ENCODE results near the gene NTSR1.

NTSR1 gene

DNA sequence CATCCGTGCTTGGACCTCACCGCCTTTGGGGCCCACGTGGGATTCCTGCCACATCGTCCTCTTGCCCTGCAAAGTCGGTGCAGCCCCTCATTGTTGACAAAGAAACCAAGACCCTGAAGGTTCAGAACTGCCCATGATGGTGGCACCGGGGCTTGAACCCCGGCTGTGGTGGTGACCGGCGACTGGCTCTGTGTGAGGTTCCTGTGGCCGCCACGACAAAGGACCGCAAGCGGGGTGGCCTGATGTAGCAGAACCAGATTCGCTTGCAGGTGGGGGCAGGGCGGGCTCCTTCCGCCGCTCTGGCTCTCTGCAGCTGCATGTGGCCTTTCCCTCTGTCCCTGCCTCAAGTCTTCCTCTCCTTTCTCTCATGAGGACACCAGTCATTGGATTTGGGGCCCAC lies 37.6 kb upstream of the NTSR1 start:
- Histone ChIP-seq H3K27ac (ENCODE audit: low read depth, low read length) (no peak overlapping the region), H3K79me2 (ENCODE audit: control insufficient read depth, low read length) (no peaks in the 10 kb centered on the region), H4K20me1 (ENCODE audit: control insufficient read depth, insufficient read depth, low read depth, low read length) (peaks cover 6% of the 10 kb centered on the region; the same call in 1 of the 2 replicates), H3K27me3 (ENCODE audit: control insufficient read depth, low read length) (no peaks in the 10 kb centered on the region), H3K36me3 (ENCODE audit: control insufficient read depth, low read length) (peaks cover 52% of the 10 kb centered on the region), H3K9me3 (ENCODE audit: control insufficient read depth, insufficient read depth, low read length) (no peaks in the 10 kb centered on the region), H3K9me2 (replicated peaks; ENCODE audit: control insufficient read depth, low read length) (no peaks in the 10 kb centered on the region), H3K4me2 (ENCODE audit: low read length) (no peak overlapping the region), H3K4me1 (ENCODE audit: control insufficient read depth, low read length) (no peaks in the 10 kb centered on the region), H3K4me3 (ENCODE audit: low read length) (no peak overlapping the region), H3F3A (ENCODE audit: control insufficient read depth, insufficient read depth) (no peaks in the 10 kb centered on the region)
- no peak for TF ChIP-seq EZH2phosphoT487 (IDR thresholded peaks at IDR 0.05; ENCODE audit: borderline replicate concordance, low read length)
- TF ChIP-seq, protein P1, sequence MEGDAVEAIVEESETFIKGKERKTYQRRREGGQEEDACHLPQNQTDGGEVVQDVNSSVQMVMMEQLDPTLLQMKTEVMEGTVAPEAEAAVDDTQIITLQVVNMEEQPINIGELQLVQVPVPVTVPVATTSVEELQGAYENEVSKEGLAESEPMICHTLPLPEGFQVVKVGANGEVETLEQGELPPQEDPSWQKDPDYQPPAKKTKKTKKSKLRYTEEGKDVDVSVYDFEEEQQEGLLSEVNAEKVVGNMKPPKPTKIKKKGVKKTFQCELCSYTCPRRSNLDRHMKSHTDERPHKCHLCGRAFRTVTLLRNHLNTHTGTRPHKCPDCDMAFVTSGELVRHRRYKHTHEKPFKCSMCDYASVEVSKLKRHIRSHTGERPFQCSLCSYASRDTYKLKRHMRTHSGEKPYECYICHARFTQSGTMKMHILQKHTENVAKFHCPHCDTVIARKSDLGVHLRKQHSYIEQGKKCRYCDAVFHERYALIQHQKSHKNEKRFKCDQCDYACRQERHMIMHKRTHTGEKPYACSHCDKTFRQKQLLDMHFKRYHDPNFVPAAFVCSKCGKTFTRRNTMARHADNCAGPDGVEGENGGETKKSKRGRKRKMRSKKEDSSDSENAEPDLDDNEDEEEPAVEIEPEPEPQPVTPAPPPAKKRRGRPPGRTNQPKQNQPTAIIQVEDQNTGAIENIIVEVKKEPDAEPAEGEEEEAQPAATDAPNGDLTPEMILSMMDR (IDR thresholded peaks at IDR 0.05; ENCODE audit: low read depth, low read length, poor library complexity, severe bottlenecking), result no peak

DNA sequence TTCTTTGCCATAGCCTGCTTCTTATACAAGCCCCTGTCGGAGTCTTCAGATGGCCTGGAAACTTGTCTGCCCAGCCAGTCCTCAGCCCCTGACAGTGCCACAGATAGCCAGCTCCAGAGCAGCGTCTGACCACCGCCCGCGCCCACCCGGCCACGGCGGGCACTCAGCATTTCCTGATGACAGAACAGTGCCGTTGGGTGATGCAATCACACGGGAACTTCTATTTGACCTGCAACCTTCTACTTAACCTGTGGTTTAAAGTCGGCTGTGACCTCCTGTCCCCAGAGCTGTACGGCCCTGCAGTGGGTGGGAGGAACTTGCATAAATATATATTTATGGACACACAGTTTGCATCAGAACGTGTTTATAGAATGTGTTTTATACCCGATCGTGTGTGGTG lies 36.9 kb upstream of the NTSR1 start:
- H3K27ac ChIP-seq (ENCODE audit: low read depth, low read length), result no peak overlapping the region
- no peaks in the 10 kb centered on the region for H3F3A ChIP-seq (ENCODE audit: control insufficient read depth, insufficient read depth)
- peaks cover 6% of the 10 kb centered on the region; the same call in 1 of the 2 replicates for H4K20me1 ChIP-seq (ENCODE audit: control insufficient read depth, insufficient read depth, low read depth, low read length)
- no peak overlapping the region for H3K4me2 ChIP-seq (ENCODE audit: low read length)
- no peaks in the 10 kb centered on the region for H3K27me3 ChIP-seq (ENCODE audit: control insufficient read depth, low read length)
- no peak for TF ChIP-seq EZH2phosphoT487 (IDR thresholded peaks at IDR 0.05; ENCODE audit: borderline replicate concordance, low read length)
- H3K36me3 ChIP-seq (ENCODE audit: control insufficient read depth, low read length), result peaks cover 45% of the 10 kb centered on the region
- no peaks in the 10 kb centered on the region for H3K9me3 ChIP-seq (ENCODE audit: control insufficient read depth, insufficient read depth, low read length)
- H3K79me2 ChIP-seq (ENCODE audit: control insufficient read depth, low read length), result no peaks in the 10 kb centered on the region
- H3K4me3 ChIP-seq (ENCODE audit: low read length), result no peak overlapping the region
- H3K9me2 ChIP-seq (replicated peaks; ENCODE audit: control insufficient read depth, low read length), result no peaks in the 10 kb centered on the region
- no peaks in the 10 kb centered on the region for H3K4me1 ChIP-seq (ENCODE audit: control insufficient read depth, low read length)

DNA sequence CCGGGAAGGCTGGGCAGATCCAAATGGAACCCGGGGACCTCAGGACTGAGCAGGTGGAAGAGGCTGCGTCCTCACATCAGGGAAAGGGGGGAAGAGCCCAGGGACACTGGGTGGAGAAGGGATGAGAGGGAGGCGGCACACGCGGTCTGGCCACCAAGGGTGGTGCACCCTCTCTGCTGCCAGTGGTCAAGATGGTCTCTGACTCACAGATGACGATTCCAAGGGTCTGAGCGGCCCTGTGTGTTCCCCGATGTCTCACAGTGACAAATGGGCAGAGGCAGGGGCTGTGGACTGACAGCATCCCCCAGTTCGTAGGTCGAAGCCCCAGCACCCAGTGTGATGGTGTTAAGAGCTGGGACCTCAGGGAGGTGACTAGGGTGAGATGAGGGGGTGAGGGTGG lies 34.3 kb upstream of the NTSR1 start:
- Histone ChIP-seq H3K4me2 (ENCODE audit: low read length) (no peak overlapping the region), H3K36me3 (ENCODE audit: control insufficient read depth, low read length) (peaks cover 19% of the 10 kb centered on the region), H3K9me2 (replicated peaks; ENCODE audit: control insufficient read depth, low read length) (no peaks in the 10 kb centered on the region), H3K79me2 (ENCODE audit: control insufficient read depth, low read length) (no peaks in the 10 kb centered on the region), H4K20me1 (ENCODE audit: control insufficient read depth, insufficient read depth, low read depth, low read length) (peaks cover 6% of the 10 kb centered on the region; the same call in 1 of the 2 replicates), H3K27me3 (ENCODE audit: control insufficient read depth, low read length) (no peaks in the 10 kb centered on the region), H3K4me3 (ENCODE audit: low read length) (no peak overlapping the region), H3K27ac (ENCODE audit: low read depth, low read length) (no peak overlapping the region), H3K9me3 (ENCODE audit: control insufficient read depth, insufficient read depth, low read length) (no peaks in the 10 kb centered on the region), H3K4me1 (ENCODE audit: control insufficient read depth, low read length) (no peaks in the 10 kb centered on the region), H3F3A (ENCODE audit: control insufficient read depth, insufficient read depth) (no peaks in the 10 kb centered on the region)
- no peak for TF ChIP-seq EZH2phosphoT487 (IDR thresholded peaks at IDR 0.05; ENCODE audit: borderline replicate concordance, low read length)
- TF ChIP-seq, protein P1 (IDR thresholded peaks at IDR 0.05; ENCODE audit: low read depth, low read length, poor library complexity, severe bottlenecking), result no peak

DNA sequence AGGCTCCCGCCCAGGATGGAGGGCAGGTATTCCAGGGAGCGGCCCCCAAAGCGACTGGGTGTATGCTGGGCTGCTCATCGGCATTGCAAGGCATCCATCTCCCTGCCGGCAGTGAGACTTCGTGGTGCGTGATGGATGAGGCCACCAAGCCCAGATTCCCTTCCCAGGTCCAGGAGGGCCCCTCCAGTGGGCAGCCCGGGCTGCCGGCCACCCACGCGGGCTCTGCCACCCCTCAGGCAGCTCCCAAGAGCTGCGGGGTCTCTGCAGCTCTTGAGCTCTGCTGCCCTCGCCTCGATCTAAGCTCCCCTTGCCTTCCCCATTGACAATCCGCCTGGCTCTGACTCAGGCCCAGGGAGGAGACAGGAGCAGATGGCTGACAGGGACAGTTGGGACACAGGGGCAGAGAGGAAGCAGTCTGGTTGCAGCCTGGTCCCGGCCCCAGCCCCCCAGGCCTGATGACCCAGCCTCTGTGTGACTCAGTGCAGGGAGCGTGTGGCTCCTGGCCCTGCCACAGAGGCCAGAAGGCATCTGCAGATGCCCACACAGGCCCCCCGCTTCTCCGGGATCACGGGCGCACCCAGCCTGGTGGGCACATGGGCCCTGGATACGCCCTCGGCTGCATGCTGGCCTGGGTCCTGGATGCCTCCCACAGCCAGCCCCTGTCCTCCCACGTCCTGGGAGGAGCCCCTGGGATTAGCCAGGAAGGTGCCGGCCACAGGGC lies 33.3 kb upstream of the NTSR1 start:
- no peak for TF ChIP-seq EZH2phosphoT487 (IDR thresholded peaks at IDR 0.05; ENCODE audit: borderline replicate concordance, low read length)
- TF ChIP-seq, protein P1 (IDR thresholded peaks at IDR 0.05; ENCODE audit: low read depth, low read length, poor library complexity, severe bottlenecking), result no peak
- H3K4me3 ChIP-seq (ENCODE audit: low read length), result no peak overlapping the region

More for the DNA sequence above, 33.3 kb upstream of the NTSR1 start:
- Histone ChIP-seq H4K20me1 (ENCODE audit: control insufficient read depth, insufficient read depth, low read depth, low read length) (peaks cover 6% of the 10 kb centered on the region; the same call in 1 of the 2 replicates), H3F3A (ENCODE audit: control insufficient read depth, insufficient read depth) (no peaks in the 10 kb centered on the region), H3K27me3 (ENCODE audit: control insufficient read depth, low read length) (no peaks in the 10 kb centered on the region), H3K36me3 (ENCODE audit: control insufficient read depth, low read length) (peaks cover 10% of the 10 kb centered on the region), H3K4me1 (ENCODE audit: control insufficient read depth, low read length) (no peaks in the 10 kb centered on the region), H3K9me3 (ENCODE audit: control insufficient read depth, insufficient read depth, low read length) (no peaks in the 10 kb centered on the region), H3K4me2 (ENCODE audit: low read length) (no peak overlapping the region), H3K79me2 (ENCODE audit: control insufficient read depth, low read length) (no peaks in the 10 kb centered on the region), H3K27ac (ENCODE audit: low read depth, low read length) (no peak overlapping the region), H3K9me2 (replicated peaks; ENCODE audit: control insufficient read depth, low read length) (no peaks in the 10 kb centered on the region)

Measured in DOHH2 (cell line).